Stimulated activated CD8-positive, alpha-beta memory T cell treated with anti-CD3 and anti-CD28 coated beads, Interleukin-12 subunit alpha, Interleukin-12 subunit beta, amount 100 ng/mL, for 24 hours (primary cell): ENCODE data around the gene RPS6KL1.

Source experiments
- DNase-seq: peaks from one replicate; pipeline ENCODE4 v3.0.0-alpha.2; 2020; ENCODE audit errors: extremely low read depth

Gene RPS6KL1, protein sequence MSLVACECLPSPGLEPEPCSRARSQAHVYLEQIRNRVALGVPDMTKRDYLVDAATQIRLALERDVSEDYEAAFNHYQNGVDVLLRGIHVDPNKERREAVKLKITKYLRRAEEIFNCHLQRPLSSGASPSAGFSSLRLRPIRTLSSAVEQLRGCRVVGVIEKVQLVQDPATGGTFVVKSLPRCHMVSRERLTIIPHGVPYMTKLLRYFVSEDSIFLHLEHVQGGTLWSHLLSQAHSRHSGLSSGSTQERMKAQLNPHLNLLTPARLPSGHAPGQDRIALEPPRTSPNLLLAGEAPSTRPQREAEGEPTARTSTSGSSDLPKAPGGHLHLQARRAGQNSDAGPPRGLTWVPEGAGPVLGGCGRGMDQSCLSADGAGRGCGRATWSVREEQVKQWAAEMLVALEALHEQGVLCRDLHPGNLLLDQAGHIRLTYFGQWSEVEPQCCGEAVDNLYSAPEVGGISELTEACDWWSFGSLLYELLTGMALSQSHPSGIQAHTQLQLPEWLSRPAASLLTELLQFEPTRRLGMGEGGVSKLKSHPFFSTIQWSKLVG

DNA sequence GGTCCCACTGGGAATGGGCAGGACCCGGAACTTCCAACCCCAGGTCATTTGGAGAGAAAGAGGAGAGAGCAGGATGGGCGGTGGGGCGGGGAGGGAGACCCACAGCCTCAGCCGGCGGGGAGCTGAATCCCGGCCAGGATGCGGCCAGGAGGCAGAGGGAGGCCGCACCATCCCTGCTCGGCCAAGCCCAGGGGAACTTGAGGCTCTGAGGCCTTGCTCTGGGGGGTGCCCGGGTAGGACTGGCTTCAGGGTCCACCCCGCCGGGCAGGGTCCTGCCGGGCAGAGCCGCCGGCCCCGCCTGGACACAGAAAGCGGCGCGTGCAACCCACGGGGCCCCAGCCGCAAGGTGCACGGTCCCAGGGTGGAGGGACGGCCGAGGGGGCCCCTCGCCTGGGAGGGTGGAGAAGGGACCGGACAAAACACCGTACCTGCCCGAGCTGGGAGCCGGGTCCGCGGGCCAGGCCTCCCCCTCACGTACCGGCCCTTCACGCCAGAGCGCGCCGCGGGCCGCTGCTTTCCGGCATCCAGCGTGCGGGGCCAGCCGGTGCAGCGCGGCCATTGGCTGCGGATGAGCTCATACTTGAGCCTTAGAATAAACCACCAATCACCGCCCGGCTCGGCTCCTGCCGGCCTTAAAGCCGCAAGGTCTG is at the start of gene RPS6KL1:
Gene RPS6KL1, minus strand, starts transcription at position 509 of the 650 bp plus-strand sequence. CDS start 1,719 bp downstream, outside the sequence.
- peak; percentile 52 for DNase-seq

DNA sequence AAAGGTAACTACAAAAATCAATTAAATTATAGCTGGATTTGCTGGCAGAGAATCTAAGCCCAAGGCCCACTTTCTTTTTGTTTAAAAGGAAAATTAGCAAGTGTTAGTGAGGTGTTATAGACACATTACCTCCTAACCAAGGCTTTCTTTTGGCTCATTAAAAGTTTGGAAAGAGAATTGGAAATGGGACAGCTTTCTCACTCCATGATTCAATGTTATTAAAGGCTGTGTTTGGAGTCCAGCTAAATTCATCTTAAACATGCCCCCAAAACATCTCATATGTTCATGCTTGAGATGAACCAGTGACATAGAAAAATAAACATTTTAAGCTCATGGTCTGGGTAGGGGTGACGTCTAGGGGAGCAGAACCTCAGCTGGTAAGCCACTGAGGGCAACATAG is 45.8 kb upstream of the RPS6KL1 start:
- DNase-seq, result no peak

DNA sequence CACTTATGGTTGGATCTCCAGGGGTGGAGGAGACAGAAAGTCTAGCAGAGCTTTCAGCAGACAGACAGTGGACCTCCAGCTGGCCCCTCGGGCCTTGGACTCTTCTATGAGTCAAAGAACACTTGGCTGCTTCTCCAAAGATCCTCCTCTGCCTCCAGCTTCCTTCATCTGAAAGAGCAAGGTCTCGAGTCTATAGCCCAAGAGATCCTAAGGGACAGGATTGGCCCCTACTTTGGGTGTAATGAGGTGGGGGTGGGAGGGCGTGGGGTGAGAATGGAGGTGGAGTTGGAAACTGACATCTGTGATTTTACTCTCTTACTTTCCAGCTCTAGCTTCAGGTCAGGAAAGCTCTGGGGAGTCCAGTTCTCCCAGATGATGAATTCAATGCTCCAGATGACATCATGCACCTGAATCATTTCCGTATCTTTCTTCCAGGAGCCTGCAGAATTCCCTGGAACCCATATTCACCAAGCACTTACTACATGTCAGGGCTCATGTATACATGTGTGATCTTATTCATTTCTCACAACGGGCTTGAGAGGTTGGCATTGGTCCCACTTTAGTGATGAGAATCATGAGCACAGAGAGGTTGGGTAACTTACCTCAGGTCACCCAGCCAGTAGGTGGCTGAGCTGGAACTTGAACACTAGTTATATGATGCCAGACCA is 42.6 kb upstream of the RPS6KL1 start:
- DNase-seq, result no peak

DNA sequence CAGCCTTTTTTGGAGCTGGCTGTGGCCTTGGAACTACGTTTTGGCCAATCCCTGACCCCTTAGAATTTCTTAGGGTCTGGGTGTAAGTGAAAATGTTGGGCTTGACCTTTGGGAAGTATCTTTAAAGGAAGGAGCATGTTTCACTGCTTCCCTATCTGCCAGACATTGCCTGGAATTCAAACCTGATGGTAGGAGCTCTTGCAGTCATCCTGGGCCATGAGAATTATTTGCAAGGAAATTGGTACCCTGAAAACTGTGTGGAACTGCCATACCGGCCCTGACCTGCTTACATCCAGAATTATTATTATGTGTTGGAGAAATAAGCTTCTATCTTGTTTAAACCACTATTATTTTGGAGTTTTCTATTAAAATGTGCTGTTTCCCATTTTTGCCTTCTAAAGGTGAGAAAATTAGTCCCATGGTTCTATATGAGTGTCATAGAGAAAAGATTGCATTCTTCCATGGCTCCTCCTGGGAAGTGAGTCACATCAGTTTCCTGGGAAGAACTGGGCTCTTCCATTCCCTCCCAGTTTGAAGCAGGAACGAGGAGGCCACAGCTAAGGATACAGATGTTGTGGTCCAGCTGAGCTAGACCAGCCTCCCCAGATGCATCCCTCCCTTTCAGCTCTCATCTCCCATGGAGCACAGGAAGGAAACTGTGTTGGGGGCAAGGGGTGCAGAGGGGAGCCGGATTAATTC is 41.9 kb upstream of the RPS6KL1 start:
- no peak for DNase-seq

GRCh38 chr14:74963705-74964271 is 40.7 kb upstream of the RPS6KL1 start:
- DNase-seq, result no peak

GRCh38 chr14:74963178-74963704 is 40.2 kb upstream of the RPS6KL1 start:
- DNase-seq, result no peak

DNA sequence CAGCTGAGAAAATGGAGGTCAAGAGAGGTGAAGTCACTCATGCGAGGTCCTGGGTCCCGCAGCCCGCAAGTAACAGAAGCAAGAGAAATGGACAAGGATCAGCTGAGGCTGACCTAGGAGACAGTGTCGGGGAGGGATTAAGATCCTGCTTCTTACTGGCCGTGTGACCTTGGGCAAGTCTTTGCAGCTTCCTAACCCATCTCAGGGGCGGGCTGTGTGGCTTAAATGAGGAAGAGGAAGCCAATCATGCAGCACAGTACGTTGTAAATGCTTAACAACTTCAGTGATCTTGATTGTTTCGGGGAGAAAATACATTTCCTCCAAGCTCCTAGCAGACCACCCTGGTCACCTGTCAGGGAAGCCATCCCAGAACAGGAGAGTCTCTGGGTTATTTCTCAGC is 39.4 kb upstream of the RPS6KL1 start:
- no peak for DNase-seq

- no peak for DNase-seq
Observed at GRCh38 chr14:74962046-74962445, 39.0 kb upstream of the RPS6KL1 start.

DNA sequence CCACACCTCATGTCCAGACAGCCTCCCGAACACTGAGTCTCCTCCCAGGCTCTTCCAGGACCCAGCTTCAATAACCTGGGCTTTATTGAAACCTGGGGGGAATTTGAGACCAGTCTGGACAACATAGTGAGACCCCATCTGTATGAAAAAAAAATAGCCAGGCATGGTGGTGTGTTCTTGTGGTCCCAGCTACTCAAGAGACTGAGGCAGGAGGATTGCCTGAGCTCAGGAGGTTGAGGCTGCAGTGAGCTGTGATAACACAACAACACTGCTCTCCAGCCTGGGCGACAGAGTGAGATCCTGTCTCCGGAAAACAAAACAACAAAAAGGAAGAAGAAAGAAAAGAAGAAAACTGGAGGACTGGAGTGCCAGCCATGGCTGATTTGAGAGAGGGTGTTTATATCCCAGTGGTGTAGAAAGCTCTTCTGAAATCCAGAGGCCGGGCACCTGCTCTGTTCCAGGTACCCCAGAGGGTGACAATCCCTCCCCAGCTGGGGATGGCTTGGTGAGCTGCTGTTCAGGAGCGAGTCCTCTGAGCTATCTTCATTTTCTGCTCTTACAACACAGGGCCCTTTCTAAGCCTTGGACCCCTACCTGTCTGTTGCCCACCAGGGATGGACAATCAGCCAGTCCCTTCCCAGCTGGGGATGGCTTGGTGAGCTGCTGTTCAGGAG is 38.3 kb upstream of the RPS6KL1 start:
- no peak for DNase-seq

- no peak for DNase-seq
Observed at GRCh38 chr14:74960736-74961135, 37.7 kb upstream of the RPS6KL1 start.

DNA sequence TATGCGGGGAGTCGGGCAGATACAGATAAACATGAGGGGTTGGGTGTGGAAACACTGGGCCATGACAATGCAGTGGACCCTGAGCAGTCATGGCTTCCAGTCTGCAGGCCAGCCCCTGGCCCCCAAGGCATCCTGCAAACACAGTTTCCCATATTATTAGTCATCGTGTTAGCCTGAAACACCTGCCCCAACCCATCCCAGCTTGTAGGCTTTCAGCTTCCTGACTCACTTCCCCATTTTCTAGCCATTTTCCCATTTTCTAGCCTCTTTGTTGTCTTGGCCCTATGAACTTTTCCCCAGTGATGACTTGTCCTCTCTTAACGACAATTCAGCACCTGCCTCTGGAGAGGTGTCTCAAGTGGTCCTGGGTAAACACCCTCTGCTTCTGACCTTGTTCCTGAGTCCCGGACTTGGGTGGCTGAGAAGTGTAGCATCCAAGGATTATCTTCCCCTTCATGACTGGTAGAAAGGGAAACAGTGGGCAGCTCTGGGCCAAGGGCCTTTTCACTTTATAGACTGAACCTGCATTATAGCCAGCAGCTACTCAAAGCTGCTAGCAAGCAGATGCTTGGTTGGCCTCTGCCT is 36.6 kb upstream of the RPS6KL1 start:
- DNase-seq, result no peak

DNA sequence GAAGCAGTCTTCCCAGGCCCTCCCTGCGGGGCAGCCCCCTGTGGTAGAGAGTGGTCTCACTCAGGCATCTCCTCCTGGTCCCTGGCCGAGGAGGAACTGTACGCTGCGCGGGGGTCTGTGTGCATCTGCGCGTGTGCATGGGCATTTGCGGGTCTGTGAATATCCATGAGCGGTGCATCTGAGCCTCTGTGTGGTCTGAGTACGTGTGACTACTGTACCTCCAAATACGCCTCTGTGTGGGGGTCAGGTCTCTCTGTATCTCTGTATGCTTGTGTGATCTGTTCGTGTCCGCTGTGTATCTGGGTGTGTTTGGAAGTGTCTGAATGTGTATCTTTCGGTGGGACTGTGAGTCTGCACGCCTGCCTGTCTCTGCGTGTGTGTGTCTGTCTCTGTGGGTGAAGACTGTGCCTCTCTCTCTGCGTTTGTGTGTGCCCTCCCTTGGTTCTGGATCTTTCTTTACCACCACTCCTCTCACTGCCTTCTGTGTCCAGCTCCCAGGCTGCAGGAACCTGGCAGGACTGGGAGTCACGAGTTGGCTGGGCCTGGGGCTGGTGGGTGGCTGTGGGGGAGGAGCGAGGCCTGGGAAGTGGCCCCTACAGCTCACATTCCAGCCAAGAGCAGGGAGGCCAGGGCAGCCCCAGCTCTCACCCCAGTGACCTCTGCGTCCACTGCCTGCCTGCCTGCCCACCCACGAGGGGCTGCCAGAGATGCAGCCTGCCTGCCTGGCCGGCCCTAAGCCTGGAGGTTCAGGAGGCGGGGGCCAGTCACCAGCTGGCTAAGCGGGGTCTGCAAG is 33.4 kb upstream of the RPS6KL1 start:
- DNase-seq, result no peak

DNA sequence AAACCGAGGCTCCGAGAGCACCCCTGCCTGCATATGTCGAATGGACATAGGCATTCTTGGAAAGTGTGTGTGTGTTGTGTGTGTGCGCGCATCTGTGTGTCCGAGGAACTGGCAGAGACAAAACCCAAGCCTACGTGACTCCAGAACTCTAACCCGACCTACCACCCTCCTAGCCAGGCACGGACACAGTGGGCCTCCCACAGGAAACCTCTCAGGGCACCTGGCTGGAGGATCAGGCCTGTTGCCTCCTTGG is 32.9 kb upstream of the RPS6KL1 start:
- DNase-seq, result no peak

DNA sequence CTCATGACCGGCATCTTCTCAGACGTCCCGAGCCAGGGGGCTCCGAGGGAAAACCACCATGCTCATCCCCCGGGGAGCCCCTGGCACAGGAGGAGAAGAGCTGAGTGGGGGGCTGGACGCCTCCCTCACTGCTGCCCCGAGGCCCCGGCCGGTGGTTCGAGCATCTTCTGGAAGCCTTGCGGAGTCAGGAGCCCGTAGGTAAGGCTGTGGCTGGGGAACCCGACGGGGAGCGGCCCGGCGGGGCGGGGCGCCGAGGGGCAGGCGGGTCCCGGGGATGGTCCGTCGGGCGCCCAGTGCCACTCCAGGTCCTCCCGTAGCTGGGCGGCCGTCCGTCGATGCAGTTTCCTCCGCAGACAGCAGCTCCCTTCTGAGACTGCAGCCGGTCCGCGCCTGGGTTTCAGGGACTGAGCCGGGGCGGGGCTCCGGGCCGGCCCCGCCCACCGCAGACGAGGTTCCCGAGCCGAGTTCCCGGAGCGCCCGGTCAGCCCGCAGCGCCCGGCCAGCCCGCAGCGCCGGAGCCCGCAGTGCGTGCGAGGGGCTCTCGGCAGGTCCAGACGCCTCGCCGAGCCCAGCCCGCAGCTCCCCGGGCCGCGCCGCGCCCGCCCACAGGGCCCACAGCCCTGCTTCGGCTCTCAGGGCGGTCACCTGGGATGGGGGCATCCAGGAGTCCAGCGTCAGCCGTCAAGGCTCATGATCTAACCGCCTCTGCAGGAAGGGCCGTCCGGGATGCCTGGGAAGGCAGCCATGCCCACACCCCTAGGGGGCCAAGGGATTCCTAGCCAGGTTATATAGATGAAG is 32.4 kb upstream of the RPS6KL1 start, which contains the start of gene PGF:
Gene PGF, minus strand, starts transcription at position 369 of the 798 bp plus-strand sequence. Its CDS starts 355 bp downstream, at position 14.
- DNase-seq, result no peak

DNA sequence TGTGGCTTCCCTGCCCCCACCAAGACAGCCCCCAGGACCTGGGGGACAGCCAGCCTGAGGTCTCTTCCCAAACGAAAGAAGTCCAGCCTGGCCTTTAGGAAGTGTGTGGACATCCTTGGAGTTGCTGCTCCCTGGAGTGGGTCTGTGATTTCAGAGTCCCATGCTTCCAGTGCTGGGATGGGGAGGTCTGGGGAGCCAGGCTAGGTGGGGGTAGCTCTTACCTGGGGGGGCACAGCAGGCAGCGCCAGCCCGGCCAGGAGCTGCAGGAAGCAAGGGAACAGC is 31.8 kb upstream of the RPS6KL1 start:
- no peak for DNase-seq

DNA sequence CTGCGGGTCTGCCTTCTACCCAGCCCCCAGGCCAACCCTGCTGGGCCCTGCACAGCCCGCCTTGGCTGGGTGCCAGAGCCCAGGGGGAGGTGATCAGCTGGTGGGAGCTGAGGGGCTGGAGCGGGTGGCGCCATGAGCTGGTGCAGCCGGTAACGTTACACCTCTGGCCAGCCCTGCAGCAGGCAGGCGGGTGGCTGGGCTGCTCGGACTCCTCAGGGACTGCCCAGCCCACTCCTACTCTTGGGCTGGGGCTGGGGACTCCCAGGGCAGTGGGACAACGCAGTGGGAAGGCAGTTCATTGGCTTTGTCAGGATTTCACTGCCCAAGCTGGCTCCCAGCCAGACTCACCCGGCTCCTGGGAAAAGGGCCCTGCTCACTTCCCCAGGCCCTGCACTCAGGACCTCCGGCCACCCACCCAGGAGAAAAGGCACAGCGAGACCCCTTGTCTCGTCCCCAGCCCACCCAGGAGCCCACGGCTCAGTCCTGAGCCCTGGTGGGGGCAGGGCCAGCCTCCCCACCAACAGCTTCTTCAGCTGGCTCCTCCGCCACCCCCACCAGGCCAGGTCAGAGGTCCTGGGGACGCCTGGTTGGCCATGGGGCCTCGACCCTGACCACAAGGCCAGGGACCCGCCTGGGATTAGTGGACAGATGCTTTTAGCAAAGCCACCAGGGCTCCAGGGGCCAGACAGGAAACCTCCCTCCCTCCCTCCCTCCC is 31.3 kb upstream of the RPS6KL1 start:
- DNase-seq, result no peak

GRCh38 chr14:74953686-74954085 is 30.6 kb upstream of the RPS6KL1 start:
- no peak for DNase-seq

GRCh38 chr14:74952697-74953484 is 29.8 kb upstream of the RPS6KL1 start:
- DNase-seq, result no peak
